Left hindlimb (tissue), 1 donor: ENCODE data around the gene DUSP18.
"Not testable (repeated sequence)": the region's sequence is repeated elsewhere in the genome, so short reads cannot be mapped to it uniquely, and the experiment has no call there.

Experiments used
- DNase-seq: peaks from one replicate; pipeline ENCODE4 v3.0.0-alpha.2; 2018

The DUSP18 gene

DNA sequence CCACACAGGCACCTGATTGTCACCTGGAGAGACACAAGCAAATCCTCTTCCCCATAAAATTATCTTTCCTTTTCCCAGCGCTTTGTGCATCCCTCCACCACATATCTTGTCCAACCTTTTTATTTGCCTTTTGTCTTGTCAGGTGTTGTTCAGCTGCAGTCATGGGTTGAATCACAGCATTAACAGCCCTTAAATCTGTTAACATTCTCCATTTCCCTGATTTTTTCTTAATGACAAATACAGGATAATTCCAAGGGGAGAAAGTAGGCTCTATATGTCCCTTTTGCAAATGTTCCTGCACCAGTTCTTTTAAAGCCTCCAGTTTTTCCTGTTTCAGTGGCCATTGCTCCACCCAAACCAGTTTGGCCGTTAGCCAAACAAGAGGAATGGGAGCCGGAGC is 8.9 kb upstream of the DUSP18 start:
- not testable (repeated sequence) for DNase-seq

DNA sequence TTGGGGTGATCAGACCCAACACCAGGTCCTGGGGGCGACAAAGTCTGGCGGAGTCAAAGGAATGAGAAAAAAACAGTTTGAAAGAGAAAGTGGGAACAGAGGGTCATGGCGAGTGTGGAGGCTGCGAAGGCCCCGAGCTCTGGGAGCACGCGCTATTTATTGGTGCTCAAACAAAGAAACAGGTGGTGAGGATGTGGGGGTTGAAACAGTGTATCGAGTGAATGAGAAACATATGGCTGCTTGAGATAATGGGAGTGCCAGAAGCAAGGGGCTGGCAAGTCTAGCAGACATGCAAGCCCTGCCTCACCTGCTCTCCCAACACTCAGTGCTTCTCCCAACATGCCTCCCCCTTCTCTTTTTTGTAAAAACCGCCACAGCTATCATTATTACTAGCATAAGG is 7.8 kb upstream of the DUSP18 start:
- no peak for DNase-seq

DNA sequence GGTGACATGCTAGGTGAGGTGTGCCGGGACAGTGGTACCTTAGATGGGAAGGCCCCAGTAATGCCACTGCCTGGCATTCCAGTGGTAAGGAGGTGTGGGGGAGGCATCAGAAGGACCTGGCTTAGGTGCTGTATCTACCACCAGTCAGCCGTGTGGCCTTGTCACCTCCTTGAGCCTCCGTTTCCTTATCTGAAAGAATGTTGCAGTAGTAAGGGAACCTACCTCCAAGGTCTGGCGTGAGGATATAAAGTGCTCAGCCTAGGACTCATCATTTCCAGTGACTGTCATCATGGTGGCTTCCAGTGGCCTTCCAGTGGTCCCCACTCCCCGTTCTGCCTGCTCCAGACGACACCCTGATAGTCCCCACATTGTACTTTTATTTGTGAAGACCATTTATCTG is 6.8 kb upstream of the DUSP18 start:
- no peak for DNase-seq

DNA sequence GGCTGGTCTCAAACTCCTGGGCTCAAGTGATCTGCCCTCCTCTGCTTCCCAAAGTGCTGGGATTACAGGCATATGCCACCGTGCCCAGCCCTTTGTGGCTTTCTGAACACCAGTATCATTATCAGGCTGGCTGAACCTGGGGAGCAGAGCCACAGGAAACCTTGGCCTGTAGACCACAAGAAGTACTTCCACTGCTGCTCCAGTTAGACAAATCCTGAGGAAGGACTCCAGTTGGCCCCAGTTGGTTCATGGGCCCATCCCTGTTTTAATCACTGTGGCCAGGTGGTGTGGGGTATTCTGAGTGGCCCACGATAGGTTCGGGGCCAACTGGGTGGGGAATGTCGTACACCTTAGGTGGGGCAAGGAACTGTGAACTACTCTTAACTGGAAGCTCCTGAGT is 5.5 kb upstream of the DUSP18 start:
- no peak for DNase-seq

DNA sequence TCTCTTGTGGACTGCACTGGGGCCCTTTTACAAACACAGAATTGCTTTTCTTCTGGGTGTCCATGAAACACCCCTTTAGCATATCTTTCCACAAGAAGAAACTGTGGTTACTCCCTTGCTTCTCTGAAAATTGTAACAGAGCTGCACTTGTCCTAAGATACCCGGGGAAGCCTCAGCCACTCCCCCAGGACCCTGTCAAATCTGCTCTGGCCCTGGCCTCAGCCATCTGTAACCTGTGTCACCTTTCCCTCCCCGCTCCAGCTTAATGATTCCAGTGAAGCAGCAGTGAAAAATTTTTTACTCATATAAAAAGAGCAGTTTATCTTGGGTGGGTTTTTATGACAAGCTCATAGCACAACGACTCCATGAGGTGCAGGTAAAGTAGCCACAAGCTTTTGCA is 3.4 kb upstream of the DUSP18 start:
- no peak for DNase-seq

DNA sequence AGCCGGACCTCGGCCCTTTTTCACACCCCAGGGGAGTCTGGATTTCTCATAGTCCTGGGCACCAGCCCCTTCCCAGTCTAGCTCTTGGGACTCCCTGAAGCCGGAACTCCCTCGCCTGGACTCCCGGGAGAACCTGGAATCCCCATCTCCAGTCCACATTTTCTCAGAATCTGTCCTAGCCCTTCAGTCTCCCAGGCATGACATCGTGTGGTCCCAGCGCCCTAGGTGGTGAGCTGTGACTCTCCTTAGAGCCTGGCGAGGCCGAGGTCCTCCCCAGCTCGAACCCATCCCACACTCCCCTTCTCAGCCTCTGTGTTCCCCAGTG is 673 bp upstream of the DUSP18 start:
- DNase-seq, result no peak

DNA sequence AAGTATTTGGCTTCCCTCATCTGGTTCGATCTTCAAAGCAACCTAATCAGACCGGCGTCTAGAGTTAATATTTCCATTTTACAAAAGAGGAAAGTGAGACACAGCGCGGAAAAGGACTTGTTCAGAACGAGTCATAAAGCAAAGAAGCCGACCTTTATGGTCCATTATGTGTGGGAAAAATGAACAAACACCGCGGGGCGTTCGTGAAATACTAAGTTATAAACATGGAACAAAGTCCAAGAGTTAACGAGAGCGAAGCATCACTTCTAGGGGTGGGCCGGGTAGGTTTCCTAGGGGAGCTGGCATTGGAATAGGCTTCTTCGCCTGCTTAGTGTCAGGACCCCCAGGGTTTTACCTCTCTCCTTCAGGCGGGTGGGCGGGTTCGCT is 575 bp downstream of the DUSP18 start:
- no peak for DNase-seq

DNA sequence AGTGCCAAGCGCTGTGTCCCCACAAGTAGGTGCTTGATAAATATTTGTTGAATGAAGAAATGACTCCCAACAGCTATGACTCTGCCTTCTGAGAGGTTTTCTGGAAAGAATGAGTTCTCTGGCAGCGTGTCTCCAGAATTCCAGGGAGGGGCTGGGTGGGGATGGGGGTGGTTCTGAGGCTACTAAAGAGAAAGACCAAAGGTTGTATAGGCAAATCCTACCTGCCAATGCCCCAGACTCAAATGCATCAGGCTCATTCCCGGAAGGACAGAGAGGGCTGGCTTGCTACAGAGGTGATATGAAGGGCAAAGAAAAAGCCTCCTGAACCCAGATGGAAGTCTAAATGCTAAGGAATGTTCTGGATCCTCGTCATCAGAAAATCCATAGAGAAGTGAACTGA is 1.9 kb downstream of the DUSP18 start:
- no peak for DNase-seq

DNA sequence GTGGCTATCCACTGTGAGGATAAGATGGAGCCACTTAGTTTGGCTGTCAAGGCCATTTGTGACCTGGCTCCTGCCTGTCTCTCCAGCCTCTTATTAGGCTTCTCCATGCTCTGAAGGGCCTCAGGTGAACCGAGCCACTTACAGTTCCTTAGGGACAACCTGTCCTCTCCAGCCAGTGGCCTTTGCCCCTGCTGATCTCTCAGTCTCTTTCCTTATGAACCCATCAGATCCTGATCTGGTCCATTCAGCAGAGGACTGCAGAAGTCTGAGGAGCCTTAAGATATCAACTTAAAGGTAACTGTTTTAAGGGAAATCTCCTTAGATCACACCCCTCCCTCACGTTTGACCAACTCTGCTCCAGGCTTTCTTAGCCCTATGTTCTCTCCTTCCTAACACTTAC is 2.4 kb downstream of the DUSP18 start:
- DNase-seq, result no peak

DNA sequence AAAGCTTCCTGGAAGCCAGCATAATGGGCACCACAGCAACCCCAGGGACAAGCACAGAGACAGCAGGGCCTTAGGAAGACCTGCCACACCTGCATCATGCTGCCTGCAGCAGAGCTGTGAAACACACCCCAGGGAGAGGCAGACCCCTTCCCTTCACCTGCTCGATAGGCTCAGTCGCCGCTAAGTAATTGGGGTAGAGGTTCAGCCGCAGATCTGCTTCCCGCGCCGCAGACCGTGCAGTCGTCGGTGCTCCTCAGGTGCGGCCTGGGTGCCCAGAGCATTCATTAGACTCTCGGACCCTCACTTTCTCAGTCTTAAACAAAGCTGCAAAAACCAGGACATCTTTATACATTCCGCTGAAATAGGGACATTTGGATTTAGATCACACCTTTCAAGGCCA is 2.9 kb downstream of the DUSP18 start:
- DNase-seq, result no peak

DNA sequence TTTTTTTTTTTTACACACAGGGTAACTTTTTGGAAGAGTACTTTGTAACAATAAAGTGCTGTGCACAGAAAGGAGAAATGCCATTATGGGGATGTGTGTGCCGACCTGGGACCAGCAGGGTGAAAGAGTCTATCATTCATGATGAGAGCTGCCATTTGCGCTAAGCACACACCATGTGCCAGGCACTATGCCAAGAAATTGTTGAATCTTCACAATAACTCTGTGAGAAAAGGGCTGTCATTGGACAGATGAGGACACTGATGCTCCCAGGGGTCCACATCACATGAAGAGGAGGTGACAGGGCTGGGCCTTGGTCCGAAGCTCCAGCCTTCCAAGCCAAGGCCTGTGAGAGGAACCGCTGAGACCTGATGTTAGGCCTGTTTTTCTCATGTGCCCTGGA is 5.6 kb downstream of the DUSP18 start:
- no peak for DNase-seq

DNA sequence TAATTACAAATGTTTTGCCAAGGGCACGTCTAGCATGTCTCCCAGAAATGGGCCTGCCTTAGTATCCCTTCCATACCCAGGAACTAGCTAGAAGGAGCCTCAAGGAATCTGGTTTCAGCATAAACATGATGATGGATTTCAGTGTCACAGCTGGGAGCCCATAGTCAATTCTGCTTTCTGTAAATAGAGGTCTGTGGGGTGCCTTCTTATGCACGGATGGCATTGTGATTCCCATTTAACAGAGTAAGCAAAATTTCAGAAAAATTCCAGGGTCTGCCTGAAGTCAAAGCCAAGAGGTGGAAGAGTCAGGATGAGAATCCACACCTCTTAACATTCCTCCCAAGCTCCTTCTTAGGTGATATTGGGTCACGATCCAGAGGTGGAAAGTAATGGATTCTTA is 12.1 kb downstream of the DUSP18 start:
- no peak for DNase-seq

DNA sequence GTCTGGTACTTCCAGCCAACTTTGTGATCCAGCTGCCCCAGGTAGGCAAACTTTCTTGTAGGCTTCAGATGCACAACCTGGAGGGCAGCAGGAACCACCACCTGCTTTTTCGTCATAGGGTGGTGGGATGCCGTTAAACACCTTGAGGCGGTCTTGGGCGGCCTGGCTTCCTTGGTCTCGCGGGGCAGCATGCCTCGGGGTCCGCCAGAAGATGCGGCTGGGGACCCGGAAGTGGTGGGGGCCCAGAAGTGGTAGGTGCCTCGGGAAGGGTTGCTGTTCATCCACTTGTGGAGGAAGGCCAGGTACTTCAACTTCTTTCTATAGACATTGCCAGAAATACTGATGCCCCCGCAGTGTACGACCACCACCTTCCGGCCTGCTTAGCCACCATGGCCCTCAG is 13.3 kb downstream of the DUSP18 start:
- DNase-seq, result no peak

DNA sequence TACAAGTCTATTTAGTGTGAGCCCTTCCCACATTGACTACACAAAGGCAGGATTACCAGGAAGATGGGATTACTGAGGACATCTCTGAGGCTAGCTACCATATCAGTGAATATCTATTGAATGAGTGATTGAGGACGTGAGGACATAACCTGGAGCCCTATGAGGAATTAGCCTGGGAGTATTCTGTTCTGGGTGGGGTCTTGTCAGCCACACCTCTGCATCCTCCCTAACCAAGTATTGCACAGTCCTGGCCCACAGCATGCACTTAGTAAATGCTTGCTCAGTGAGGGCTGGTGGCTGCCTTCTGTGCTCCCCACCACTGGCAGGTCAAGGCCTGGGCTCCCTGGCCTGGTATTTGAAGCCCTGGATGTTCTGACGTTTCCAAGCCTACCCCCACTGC is 14.8 kb downstream of the DUSP18 start:
- DNase-seq, result no peak

DNA sequence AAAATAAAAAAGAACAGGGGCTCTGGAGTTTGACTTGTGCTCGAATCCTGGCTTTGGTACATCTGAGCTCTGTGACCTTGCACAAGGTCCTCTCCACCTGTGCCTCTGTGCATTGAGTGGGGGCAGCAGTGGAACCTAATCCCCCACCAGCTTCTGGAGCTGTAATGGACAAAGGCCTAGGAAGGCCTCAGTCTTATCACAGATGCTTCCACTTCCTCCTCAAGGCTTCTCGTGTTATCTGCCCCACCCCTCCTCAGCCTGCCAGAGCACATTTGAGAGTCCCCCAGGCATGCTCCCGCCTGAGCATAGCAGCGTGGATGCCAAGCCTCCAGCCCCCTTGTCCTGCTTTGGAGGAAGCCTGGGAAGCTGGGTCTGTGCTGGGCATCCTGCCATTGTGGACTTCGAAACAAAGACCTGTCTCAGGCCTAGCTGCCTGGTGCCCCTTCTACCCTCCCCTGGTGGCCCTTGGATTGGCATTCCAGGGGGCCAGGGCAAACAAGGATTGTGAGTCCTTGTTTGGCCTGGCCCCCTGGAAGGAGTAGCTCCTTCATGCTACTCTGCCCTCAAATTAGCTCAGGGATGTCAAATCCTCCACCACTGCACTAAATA is 17.1 kb downstream of the DUSP18 start:
- no peak for DNase-seq

DNA sequence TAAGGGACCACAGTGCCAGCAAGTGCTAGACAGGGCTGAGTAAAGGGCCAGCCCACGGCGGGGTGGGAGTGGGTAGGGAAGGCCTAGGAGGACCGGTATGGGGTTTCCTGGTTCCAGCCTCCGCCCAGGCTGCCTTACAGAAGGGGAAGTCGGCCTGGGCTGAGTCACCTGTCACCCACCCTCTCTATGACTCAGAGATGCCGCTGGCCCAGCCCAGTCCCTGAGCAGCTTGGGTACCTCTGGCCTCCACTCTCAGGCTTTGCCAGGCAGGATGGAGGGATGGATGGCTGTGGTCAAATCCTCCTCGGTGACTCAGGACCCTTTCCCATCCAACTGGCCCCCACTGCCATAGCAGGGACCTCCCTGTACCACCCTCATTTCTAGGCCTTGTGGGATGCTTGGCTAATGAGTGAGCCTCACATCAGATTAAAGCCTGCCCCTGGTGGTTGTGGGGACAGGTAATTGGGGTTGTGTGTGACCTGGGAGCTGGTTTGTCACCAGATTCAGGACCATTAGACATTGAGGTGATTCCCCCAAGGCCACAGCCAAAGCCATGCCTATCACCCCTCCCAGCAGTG is 18.2 kb downstream of the DUSP18 start:
- DNase-seq, result no peak

DNA sequence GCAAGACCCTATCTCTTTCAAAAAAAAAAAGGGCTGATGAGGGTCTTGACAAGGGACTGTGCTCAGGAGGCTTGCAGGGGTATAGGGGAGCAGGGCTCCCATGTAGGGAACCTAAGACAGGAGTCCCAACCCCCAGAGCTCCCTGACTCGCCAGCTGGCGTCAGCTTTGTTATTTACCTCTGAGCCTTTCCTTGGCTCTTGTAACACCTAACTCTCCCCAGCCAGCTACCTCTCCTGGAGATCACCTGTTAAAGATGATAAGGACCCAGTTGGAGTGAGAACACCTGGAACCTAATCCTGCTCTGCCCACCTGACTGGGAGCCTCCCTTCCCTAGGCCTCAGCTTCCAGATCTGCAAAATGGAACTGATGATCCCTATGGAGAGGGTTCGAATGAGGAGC is 18.9 kb downstream of the DUSP18 start:
- no peak for DNase-seq

DNA sequence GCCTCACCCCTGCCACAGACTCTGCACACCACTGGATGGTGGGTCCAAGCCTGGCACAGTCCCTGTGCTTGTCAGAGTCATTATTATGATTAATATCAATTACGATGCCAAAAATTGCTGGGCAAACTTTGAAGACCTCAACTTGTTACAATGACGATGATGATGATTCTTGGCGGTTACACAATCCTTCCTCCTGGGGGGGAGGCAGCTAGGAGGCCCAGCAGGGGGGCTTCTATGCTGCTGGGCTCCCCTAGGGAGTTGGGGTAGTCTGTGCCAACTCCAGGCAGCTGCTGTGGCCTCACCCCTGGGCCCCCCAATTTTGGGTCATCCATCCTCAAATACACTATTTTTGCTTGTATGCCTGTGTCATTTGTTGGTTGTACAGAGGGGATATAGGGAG is 20.1 kb downstream of the DUSP18 start:
- DNase-seq, result no peak

DNA sequence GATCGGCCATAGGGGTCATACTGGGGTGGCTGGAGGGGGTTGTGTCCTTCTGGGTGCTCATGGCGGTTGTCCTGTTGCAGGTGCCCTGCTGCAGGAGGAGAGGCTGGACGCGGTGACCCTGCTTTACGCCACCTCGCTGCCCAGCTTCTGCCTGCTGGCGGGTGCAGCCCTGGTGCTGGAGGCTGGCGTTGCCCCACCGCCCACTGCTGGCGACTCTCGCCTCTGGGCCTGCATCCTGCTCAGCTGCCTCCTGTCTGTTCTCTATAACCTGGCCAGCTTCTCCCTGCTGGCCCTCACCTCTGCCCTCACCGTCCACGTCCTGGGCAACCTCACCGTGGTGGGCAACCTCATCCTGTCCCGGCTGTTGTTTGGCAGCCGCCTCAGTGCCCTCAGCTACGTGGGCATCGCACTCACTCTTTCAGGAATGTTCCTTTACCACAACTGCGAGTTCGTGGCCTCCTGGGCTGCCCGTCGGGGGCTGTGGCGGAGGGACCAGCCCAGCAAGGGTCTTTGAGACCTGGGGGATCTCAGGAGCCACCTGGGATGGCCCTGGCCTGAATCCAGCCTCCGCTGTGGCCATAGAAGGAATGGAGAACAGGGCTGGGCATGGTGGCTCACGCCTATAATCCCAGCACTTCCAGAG is 21.0 kb downstream of the DUSP18 start:
- DNase-seq, result no peak

DNA sequence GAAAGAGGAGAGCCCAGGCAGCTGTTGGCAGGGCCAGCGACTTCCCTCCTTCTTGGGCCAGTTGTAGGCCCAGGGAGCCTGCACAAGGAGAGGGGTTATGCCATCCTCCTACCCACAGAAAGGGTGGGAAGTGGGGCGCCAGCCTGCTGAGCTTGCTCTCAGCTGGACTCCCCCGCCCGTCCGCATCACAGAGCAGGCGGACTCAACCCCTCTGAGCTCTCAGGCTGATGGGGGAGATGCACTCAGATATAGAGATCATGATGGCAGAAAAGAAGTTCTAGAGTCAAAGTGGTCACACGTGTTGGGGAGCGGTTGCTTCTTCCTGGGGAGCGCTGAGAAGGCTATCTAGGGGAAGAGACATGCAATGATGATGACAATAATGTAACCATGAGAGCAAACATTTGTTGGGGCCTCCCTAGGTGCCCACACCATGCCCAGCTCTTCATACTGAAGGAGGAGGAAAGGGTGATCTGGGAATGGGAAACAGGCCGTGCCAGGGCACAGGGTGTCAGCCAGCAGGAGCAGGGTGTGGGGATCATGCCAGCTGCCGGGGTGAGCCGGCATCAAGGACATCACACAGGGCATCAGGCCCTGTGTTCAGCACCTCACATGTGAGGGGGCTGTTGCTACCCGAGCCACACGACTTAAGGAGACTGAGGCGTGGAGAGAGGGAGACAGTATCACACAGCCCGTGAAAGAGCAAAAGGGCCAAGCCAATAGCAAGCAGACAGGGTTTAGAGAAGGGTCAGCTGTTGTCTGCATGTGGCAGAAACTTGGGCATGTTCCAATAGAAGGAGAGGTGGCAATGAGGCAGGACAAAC is 24.4 kb downstream of the DUSP18 start:
- no peak for DNase-seq

DNA sequence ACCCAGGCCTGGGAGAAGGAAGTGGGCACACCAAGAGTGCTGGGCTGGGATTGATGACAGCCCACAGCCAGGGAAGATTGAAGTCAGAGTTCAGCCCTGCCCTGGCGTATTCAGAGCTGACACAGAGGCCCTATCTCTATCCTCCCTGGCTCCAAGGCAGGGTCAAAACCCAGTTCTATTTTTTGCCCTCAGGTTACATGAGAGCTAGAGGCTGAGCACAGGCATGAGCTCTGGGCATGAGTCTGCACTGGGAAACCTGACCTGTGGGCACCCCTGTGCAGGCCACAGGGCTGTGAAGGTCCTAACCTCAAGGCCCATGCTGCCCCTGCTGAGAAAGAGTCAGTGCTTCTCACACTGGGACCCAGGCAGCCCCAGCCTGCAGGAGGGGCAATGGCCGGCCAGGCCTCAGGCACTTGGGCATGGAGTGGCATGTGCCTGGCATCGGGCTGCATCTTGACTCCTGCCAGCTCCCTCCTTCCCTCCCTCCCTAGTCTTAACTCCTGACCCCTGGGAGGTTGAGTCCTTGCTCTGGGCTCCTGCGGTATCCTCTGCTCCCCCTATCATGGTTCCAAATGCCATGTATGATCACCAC is 26.7 kb downstream of the DUSP18 start:
- no peak for DNase-seq

DNA sequence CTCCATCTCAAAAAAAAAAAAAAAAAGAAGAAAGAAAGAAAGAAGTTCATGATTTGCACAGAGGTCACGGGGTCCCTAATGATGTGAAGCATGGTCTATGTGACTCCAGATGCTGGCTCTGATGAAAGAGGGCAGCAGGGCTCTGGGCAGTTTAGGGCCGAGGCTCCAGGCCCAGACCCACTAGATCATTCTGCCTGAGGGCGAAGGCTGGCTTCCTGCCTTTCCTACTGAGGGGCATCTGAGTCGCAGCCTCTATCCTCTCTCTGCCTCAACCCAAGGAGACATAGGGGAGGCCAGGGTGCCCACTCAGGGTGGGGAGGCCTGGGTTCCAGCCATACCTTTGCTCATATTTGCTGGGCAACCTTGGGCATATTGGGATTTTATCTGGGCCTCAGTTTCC is 27.3 kb downstream of the DUSP18 start:
- DNase-seq, result no peak

DNA sequence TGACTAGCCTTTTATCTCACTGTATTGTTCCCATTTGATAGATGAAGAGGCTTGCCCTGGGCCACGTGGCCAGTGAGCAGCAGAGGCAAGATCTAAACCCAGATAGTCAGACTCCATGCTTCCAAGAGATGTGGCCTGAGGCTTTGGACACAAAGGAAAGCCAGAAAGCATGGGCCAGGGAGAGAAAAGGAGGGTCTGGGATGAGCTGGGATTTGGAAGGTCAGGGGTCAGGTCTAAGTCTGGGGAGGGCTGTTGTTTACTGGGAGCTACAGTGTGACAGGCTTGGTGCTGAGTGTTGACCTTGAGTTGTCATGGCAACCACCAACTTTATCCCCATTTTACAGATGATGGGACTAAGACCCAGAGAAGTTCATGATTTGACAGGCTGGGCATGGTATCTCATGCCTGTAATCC is 30.0 kb downstream of the DUSP18 start:
- no peak for DNase-seq
